HG02884 (cell line): ENCODE results near the gene XPNPEP2.
"Not testable (repeated sequence)": the region's sequence is repeated elsewhere in the genome, so short reads cannot be mapped to it uniquely, and the experiment has no call there.

Source experiments
- ATAC-seq: cut with Tn5 transposase; IDR thresholded peaks from one replicate; pipeline ENCODE4 v1.9.1; 2021; ENCODE audit warnings: mild to moderate bottlenecking, moderate library complexity; ENCODE audit not compliant: unreplicated experiment

Gene XPNPEP2

DNA sequence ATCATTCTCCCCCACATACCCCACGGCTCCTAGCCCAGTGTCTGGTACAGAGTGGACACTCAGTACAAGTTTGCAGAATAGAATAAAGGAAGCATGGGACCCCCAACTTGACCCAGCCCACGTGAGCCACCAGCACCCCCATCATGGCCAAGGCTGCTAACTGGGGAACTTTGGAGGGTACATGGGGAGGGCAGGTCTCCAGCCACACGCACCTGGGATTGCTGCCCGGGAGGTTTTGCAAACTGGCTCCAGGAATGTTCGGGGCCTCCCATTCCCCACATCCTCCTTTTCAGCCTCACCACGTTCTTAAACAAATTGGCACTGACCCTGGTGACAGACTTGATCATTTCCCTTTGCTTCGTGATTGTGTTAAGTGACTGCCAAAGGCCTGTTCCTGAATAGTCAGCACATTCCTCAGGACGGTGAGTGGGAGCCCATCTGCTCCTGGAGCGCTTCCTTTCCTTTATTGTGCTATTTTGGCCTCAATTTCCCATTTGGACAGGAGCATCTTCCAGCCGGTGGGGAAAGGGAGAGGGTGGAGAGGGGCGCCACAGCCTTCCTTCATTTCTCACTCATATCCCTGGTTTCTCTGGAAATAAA, 18.7 kb upstream of the XPNPEP2 start:
- ATAC-seq, result no peak

DNA sequence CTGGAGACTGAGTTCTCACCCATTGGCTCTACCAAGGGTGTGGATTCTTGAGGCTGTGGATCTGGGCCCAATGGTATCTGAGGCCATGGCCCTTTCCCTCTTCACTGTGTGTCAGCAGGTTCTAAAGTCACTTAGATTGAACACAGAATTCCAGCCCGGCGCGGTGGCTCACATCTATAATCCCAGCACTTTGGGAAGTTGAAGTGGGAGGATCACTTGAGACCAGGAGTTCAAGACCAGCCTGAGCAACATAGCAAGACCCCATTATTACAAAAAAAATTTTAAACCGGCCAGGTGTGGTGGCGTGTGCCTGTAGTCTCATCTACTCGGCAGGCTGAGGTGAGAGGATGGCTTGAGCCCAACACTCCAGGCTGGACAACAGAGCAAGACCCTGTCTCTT, 18.0 kb upstream of the XPNPEP2 start:
- ATAC-seq, result no peak

DNA sequence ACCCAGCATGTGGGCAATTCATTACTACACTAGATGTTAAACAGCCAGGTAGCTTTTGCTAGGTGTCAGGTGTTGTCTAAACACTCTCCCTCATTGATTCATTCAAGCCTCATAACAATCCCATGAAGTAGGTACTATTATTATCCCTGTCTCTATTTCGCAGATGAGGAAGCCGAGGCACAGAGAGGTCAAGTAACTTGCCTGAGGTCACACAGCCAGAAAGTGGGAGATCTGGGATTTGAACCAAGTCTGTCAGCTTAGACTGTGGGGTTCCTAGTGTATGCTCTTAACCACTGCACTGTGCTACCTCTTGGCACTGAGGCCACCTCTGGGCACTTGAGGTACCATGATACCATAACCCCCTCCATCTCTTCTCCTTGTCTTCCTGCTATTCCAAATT, 17.4 kb upstream of the XPNPEP2 start:
- no peak for ATAC-seq

DNA sequence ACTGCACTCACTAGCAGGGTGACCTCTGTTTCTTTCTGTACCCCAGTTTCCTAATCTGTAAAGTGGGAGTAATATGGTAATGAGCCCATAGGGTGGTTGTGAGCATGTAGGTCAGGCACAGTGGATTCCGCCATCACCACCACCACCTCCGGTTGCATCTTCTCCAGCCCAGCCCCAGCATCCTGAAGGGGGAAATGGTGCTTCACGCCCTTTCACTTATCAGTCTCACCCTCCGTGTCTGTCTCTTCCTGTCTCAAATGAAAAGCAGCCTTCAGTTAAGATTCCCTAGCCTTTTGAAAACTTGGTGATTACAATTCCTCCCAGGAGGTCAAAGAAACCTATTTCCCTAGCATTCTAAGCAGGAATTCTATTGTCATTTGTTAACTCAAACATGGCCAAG, 16.9 kb upstream of the XPNPEP2 start:
- ATAC-seq, result no peak

DNA sequence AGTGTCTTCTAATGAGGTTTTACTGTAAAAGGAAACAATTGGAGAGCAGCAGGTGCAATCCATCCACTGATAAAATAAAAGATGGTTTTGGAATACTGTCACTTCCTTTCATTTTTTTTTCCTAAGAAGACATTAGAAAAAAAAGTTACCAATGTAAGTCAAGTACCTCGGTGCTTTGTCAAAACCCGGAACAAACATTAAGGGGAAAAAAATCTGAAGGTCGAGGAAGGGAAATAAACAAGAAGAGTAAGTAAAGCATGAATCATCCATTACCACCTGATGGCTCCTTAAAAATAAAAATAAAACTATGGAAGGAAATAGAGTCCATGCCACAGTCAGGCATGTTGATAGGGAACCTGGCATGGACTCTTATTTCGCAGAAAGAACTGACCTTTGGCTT, 15.3 kb upstream of the XPNPEP2 start:
- ATAC-seq, result no peak

DNA sequence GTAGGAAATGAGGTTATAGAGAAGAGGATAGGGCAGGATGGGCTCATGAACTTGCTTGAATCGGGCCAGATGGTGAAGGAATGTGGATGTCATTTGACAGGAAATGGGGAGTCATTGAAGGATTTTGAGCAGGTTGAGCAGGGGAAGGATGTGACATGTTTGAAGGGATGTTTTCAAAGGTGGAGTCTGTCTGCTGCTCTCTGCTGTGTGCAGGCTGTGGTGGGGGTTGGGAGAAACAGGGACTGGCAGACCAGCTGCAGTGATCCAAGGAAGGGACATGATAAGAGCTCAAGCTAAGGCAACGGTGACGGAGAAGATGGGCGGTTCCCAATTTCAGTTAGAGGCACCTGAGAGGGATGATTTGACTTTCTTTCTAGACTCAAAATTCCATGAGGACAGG, 14.0 kb upstream of the XPNPEP2 start:
- ATAC-seq, result no peak

DNA sequence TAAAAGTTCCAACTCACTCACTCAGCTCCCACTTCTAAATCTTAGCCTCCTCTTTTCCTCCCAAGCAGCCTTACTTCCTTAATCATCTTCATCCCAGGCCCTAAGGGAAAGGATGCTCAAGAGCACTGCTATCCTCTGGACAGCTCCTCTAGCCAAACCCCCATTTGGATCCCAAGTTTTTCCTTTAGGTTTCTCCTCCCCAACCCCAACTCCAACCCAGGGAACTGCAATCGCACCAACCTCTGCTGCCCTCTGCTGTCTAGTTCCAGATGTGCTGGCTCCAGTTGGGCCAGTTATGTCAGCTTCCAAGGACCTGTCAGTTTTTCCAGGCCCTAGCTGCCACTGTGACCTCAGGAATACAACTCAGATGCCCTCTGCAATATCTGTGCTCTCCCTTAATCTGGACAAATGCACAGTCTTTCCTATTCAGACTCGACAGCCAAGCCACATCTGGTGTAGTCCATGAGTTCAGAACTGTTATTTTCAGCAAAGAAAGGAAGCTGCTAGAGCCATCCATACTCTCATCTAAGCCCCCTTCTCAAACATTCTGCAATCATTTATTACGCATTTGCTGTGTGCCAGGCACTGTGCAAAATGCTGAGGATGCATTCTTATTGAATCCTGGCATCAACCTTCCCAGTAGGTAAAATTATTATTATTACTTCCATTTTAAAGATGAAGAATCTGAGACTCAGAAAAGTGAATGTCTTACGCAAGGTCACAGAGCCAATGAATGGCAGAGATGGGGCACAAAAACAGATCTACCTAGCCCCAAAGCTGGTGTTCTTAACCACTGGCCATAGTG, 12.3 kb upstream of the XPNPEP2 start:
- ATAC-seq, result no peak

DNA sequence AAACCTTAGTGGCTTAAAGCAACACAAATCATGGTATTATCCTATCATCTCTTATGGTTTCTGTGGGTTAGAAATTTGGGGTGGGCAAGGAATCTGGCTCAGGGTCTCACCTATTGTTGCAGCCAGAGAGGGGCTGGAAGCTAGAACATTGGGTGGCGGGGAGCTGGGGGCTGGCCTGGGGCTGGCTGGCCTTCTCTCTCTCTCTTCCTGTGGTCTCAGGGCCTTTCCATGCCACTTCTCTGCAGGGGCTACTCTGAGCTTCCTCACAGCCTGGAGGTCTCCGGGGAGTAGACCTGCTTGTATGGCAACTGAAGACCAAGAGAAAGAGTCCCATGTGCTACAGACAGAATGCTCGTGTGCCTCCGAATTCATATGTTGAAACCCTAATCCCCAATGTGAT, 10.7 kb upstream of the XPNPEP2 start:
- no peak for ATAC-seq

DNA sequence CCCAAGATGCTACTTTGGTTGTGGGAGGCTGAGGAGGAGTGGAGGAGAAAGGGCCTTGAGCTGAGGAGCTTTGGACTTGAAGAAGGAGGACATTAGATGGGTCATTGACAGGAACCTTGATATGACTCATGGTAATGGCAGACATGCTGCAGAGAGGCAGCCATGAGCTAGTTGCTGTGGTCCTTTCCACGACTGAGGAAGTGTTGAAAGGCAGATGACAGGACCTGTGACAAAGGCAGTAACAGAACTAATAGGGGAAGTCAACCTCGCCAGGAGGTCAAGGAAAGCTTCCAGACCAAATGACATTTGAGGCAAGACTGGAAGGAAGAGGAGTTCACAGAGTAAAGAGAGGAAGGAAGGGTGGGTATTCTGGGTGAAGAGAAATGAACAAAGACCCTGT, 7.6 kb upstream of the XPNPEP2 start:
- ATAC-seq, result no peak

DNA sequence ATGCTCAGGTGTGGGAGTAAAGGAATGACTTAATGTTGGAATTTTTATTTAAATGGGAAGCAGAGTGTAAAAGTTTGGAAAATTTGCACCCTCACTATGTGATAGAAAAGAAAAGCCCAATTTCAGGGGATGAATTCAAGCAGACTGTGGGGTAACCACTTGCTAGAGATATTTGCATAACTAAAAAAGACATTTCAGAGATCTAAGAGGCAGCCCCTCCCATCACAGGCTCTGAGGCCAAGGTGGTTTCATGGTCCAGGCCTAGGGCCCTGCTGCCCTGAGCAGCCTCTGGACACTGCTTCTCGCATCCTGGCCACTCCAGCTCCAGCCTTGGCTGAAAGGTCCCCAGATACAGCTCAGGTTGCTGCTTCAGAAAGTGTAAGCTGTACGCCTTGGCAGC, 5.9 kb upstream of the XPNPEP2 start:
- no peak for ATAC-seq

DNA sequence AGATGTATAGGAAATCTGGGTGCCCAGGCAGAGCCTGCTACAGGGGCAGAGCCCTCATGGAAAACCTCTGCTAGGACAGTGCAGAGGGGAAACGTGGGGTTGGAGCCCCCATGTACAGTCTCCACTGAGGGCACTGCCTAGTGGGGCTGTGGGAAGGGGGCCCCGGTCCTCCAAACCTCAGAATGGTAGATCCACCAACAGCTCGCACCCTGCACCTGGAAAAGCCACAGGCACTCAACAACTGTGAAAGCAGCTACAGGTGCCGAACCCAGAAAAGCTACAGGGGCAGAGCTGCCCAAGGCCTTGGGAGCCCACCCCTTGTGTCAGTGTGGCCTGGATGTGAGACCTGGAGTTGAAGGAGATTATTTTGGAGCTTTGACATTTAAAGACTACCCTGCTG, 5.4 kb upstream of the XPNPEP2 start:
- ATAC-seq, result no peak

DNA sequence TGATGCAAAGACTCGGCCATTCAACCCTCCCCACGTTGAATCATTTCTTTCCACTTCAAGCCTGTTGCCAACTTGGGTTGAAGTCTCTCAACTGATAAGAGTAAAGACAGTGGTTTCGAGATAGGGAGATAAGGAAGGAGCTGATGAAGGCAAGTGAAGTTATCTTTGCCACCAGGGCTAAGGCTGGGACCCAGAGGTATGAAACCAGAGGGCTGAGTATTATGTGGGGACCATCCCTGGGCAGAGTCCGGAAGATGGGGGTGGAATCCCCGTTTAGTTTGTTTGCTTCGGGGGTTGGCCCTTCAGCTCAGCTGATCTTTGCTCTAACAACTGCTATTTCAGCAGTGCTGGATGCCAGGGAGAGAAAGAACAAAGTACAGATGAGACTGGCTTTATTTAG, 2.3 kb upstream of the XPNPEP2 start:
- no peak for ATAC-seq

DNA sequence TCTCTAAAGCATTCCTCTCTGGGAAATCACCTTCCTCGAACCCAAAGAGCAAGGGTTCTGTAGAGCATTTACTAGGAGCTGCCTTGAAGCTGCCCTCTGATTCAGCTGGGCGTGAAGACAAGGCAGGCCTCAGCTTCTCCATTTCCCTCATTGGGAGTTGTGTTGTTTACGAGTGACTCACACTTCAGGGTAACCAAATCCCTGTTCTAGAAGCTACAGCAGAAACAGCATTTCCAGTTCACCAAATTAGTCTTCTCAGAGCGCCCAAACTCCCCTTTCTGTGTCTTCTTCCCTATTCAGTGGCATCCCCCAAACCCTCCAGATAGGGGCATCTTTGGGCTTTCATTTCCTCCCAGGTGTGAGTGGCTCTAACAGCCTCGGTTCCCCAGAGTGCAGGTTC, 863 bp upstream of the XPNPEP2 start:
- no peak for ATAC-seq

DNA sequence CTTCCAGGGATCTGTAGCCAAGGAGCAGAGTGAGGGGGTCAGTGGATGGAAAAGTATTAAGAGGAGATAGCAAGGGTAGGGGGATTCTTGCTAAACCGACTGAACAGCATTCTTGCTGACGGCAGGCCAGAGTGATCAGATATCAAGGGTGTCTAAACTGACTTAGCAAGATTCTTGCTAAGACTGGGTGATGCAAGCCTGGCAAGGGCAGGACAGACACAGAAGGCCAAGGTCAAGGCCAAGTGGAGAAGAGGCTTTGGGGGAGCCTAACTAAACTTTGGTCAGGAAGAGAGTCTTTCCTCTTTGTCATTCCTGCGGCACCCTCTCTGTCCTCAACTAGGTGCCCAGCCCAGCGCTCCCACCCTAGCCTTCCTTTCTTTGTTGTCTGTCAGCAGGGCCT, 799 bp downstream of the XPNPEP2 start:
- ATAC-seq, result no peak

DNA sequence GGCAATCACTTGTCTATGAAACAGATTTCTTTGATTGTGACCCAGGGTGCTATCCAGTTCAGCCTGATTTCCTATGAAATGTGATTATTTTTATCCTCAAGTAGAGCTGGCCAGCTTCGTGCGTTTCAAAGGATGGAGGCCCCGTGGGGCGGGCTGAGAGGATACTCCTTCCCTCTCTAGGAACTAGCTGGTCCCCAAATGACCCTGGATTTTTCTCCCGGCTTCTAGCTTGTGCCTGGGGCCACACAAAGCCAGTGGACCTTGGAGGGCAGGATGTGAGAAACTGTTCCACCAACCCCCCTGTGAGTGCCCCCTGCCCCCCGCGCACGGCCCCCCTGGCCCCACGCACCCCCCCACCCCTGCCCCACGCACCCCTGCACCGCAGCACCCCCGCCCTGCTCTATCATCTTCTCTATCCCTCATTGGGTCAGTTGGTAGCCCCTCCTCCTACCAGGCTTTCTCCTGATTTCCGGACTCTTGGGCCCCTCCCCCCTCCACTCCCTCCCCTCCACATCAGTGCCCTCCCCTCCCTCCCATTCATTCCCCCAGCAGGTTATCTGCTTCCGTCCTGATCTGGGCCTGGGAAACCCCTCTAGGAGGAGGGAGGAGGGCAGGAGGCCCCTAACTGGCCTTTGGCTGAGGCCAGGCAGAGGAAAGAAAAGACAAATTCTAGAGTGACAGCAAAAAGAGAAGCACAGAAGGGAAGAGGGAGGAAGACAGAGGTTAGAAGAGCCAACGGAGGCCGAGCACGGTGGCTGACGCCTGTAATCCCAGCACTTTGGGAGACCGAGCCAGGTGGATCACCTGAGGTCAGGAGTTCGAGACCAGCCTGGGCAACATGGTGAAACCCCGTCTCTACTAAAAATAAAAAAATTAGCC, 3.3 kb downstream of the XPNPEP2 start:
- no peak for ATAC-seq

DNA sequence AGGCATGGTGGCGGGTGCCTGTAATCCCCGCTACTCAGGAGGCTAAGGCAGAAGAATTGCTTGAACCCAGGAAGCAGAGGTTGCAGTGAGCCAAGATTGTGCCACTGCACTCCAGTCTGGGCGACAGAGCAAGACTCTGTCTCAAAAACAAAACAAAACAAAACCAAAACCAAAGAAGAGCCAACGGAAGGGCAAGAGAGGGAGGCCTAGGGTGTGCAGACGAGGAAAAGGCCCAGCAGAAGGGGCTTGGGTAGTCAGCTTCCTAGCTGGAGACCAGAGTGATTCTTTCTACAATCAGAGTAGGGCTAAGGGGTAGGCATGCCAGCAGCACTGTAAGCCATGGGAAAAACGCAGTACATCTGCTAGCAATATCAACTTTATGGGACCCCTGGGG, 4.0 kb downstream of the XPNPEP2 start:
- ATAC-seq, result not testable (repeated sequence)

DNA sequence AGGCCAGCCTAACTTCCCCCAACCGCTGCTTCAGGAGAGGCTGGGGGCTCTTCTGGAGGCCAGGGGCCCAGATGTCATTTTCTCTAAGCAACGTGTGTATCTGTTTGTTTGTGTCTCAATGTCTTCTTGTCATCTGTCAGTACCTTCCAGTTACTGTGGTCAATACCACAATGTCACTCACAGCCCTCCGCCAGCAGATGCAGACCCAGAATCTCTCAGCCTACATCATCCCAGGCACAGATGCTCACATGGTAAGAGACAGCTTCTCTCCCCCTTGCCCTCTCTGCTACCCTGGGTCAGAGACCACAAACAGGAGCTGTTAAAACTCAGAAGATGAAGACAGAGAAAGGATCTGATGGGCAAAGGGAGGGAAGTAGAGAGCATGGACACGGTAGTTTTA, 5.0 kb downstream of the XPNPEP2 start:
- ATAC-seq, result no peak

DNA sequence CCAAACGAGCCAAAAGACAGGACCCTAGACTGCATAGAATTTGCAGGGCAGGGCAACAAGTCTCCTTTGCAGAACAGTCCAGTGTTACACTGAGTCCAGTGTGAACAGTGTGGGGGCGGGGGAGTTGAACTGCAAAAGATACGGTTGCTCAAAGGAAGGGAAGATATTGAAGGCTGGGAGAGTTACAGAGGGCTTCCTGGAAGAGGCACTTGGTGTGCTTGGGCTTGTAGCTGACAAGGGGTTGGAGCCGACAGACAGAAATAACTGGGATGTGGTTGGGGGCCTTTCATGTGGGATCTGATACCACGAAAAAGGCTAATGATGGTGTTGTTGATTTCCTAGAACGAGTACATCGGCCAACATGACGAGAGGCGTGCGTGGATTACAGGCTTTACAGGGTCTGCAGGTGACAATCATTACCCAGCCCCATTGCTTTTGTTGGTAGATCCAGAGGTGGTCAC, 6.1 kb downstream of the XPNPEP2 start:
- ATAC-seq, result no peak

DNA sequence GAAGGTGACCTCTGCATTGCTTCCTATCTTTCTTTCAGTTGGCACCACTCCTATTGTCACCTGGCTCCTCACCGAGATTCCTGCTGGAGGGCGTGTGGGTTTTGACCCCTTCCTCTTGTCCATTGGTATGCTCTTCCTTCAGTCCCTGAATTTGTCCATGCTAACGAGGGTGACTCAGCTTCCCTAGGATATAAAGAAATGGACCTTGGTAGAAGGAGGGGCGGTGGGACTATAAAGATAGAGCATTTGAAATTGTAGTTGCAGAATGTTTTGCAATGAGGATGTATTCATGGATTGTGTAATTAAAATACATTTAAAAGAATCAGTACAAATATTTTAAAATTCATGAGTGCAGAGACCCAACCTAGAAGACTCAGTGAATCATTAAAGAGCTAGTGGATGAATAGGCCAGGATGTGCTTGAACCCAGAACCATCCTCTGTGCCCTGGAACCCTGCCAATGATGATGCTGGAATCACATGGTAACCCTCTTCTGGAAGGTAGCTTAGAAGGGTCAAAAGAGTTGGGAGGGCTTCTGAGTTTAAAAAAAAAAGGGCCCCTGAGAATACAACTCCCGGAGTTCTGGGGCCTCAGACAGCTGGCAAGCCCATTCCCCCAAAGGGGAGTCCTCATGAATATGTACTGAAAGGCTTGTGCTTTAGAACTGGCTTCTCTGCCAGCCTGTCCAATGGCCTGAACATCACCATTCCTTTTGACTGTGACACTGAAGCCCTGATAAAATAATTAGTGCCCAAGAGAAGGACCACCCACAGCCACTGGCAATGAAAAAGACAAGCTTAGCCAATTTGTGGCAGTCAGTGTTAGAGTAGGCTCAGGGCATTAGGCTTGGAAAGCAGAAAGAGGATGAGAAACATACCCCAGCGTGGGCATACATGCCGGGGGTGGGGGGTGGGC, 8.0 kb downstream of the XPNPEP2 start:
- ATAC-seq, result no peak

DNA sequence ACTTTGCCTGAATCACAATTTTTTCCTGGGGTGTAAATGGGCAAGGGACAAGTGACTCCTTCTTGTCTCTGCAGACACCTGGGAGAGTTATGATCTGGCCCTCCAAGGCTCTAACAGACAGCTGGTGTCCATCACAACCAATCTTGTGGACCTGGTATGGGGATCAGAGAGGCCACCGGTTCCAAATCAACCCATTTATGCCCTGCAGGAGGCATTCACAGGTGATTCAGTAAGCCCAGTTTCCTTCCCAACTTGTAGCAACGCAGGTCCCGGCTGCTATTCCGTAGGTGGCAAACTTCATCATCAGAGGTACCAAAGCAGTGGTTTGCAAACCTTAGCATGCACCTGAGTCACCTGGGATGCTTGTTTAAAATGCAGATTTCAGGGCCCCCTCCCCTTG, 8.8 kb downstream of the XPNPEP2 start:
- ATAC-seq, result no peak

DNA sequence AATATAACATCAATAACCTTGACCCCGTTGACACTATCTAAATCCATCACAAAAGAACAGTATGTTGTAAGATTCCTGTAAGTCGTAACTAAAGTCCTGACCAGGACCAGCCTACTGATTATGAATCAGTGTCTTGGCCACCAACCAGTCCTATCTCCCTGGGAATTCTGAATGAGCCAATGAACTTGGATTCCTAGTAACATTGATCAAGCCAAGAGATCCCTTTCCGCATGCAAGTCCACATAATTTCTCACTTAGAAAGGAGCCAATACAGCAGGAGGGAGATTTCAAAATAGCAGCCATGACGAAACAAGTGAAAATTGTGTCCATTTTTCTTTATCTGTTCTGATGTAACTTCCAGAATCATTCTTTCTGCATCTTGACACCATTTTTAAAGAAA, 9.5 kb downstream of the XPNPEP2 start:
- ATAC-seq, result no peak
